B cell (primary cell): ENCODE measurements around the gene HOXB13.

ENCODE experiments used
- CTCF ChIP-seq: fragments of 200-600 bp; IDR thresholded peaks from one replicate; pipeline ENCODE4 v1.8.0; 2022; ENCODE audit warnings: antibody characterized with exemption, mild to moderate bottlenecking
- EZH2 ChIP-seq: IDR thresholded peaks from 2 replicates; pipeline ENCODE4 v1.6.1; 2012; ENCODE audit warnings: borderline replicate concordance, low read depth, mild to moderate bottlenecking, moderate library complexity, low read length; ENCODE audit not compliant: insufficient read depth, poor library complexity, severe bottlenecking

GRCh38 chr17:48676963-48677558 is 51.5 kb downstream of the HOXB13 start:
- TF ChIP-seq EZH2, result no peak
- no peak for TF ChIP-seq CTCF
